Stimulated activated CD4-positive, alpha-beta T cell treated with anti-CD3 and anti-CD28 coated beads, Interleukin-15, amount 100 ng/mL, for 48 hours (primary cell): Measurements from ENCODE around the gene ZNF793.

Experiments
- DNase-seq, 2 donors: peaks; one replicate each; pipeline ENCODE4 v3.0.0-alpha.2; 2020; ENCODE audit warnings: low read depth in 2 of 2

The ZNF793 gene

GRCh38 chr19:37506387-37507166, at the start of gene ZNF793:
Gene ZNF793 (plus strand): TSS chr19:37506939. CDS start chr19:37523440, 16,501 bp downstream.
- DNase-seq = peak; percentile 63 to 68

- DNase-seq = no peak
Measured at GRCh38 chr19:37466277-37466797, 40.4 kb upstream of the ZNF793 start.

GRCh38 chr19:37466798-37467607, 39.7 kb upstream of the ZNF793 start, which contains the start of gene ZNF569:
Gene ZNF569 (minus strand): TSS chr19:37467444. CDS start chr19:37444921, 22,523 bp downstream.
- peak; percentile 78 to 79 for DNase-seq

GRCh38 chr19:37467608-37468090, 39.1 kb upstream of the ZNF793 start:
- DNase-seq = no peak

GRCh38 chr19:37468961-37469777, 37.6 kb upstream of the ZNF793 start, which contains the start of gene ZNF570:
Gene ZNF570 (plus strand): TSS chr19:37469356. CDS start chr19:37470355, 999 bp downstream.
- DNase-seq = peak; percentile 82

GRCh38 chr19:37470216-37470615, 36.5 kb upstream of the ZNF793 start:
- no peak for DNase-seq

GRCh38 chr19:37472165-37472564, 34.6 kb upstream of the ZNF793 start:
- no peak for DNase-seq

- DNase-seq = no peak
Measured at GRCh38 chr19:37484406-37485168, 22.2 kb upstream of the ZNF793 start.

- no peak for DNase-seq
Measured at GRCh38 chr19:37492213-37492612, 14.5 kb upstream of the ZNF793 start.

GRCh38 chr19:37505958-37506386, 767 bp upstream of the ZNF793 start:
- no peak for DNase-seq

GRCh38 chr19:37507167-37507464, 377 bp downstream of the ZNF793 start:
- DNase-seq = no peak

- no peak for DNase-seq
Measured at GRCh38 chr19:37511186-37511585, 4.4 kb downstream of the ZNF793 start.

- no peak for DNase-seq
Measured at GRCh38 chr19:37511821-37512220, 5.1 kb downstream of the ZNF793 start.

GRCh38 chr19:37513397-37513796, 6.7 kb downstream of the ZNF793 start:
- no peak for DNase-seq

- DNase-seq = no peak
Measured at GRCh38 chr19:37519890-37520289, 13.2 kb downstream of the ZNF793 start.

GRCh38 chr19:37537391-37537947, 30.7 kb downstream of the ZNF793 start:
- DNase-seq = no peak

- peak; percentile 33 to 41 for DNase-seq
Measured at GRCh38 chr19:37551129-37551993, 44.6 kb downstream of the ZNF793 start.

GRCh38 chr19:37563518-37563917, 56.8 kb downstream of the ZNF793 start:
- DNase-seq = no peak

GRCh38 chr19:37564624-37565369, 58.1 kb downstream of the ZNF793 start:
- DNase-seq = no peak
